Upper lobe of left lung (tissue), 6 donors: ENCODE results near the gene KRTAP10-7. TPM values are rescaled to one million over a fixed set of nuclear protein-coding genes. Genes with fewer than 3 reads are reported as not detected.
A peak's percentile ranks its signal among the peaks of the same experiment; 100 is the strongest.

Source experiments
- ATAC-seq, 2 donors: fragments of 200-7000 bp; cut with Tn5 transposase; one replicate each; pipeline ENCODE4 v1.9.1; 2022; ENCODE audit warnings: mild to moderate bottlenecking in 2 of 2, moderate library complexity in 2 of 2; ENCODE audit not compliant: low FRiP score in 2 of 2
- DNase-seq, 2 donors: peaks; one replicate each; pipeline ENCODE4 v3.0.0-alpha.2; 2019 to 2020
- H3K27ac ChIP-seq, 4 donors: fragments of 200-600 bp; sonication (generic); one replicate each; pipeline ENCODE4 v1.5.1; 2016 to 2019
- H3K27me3 ChIP-seq, 4 donors: fragments of 200-600 bp; sonication (generic); one replicate each; pipeline ENCODE4 v1.5.1; 2017 to 2019
- H3K36me3 ChIP-seq, 4 donors: fragments of 200-600 bp; sonication (generic); one replicate each; pipeline ENCODE4 v1.5.1; 2016 to 2019
- H3K4me1 ChIP-seq, 4 donors: fragments of 200-600 bp; sonication (generic); one replicate each; pipeline ENCODE4 v1.5.1; 2018 to 2019
- H3K4me3 ChIP-seq, 4 donors: fragments of 200-600 bp; sonication (generic); one replicate each; pipeline ENCODE4 v1.5.1; 2017 to 2019; ENCODE audit warnings: mild to moderate bottlenecking in 2 of 4, moderate library complexity in 1 of 4
- H3K9me3 ChIP-seq, 4 donors: fragments of 200-600 bp; sonication (generic); one replicate each; pipeline ENCODE4 v1.5.1; 2018 to 2019
- CTCF ChIP-seq, 6 experiments: fragments of 450-650 bp in 4 of 6; fragments of 200-600 bp in 2 of 6; sonication (generic) in 2 of 6; IDR thresholded peaks; one replicate each; pipeline ENCODE4 v1.5.1; 2016 to 2019; ENCODE audit warnings: antibody characterized with exemption in 6 of 6
- EP300 ChIP-seq, 4 donors: sonication (generic); formaldehyde crosslinking; IDR thresholded peaks; one replicate each; pipeline ENCODE4 v1.5.1; 2017; ENCODE audit warnings: antibody characterized with exemption in 4 of 4, control low read depth in 2 of 4
- POLR2A ChIP-seq, 4 donors: fragments of 450-650 bp; IDR thresholded peaks; one replicate each; pipeline ENCODE4 v1.5.1; 2016 to 2017; ENCODE audit warnings: antibody characterized with exemption in 4 of 4, mild to moderate bottlenecking in 2 of 4
- POLR2AphosphoS5 ChIP-seq, 2 donors: sonication (generic); formaldehyde crosslinking; IDR thresholded peaks; one replicate each; pipeline ENCODE4 v1.5.1; 2017; ENCODE audit warnings: antibody characterized with exemption in 2 of 2
- WGBS, 2 donors: methylation state at CpG; one replicate each; pipeline ENCODE4 v1.1.5; 2017 to 2018; 5-methylcytosine and 5-hydroxymethylcytosine counted together
- total RNA-seq, 6 donors: library from RNA; depleted of rRNA in 4 of 6; stranded (reverse); fragments of >200 nt in 4 of 6; gene quantifications; one replicate each; pipeline versions ENCODE4 v1.1.0 to v1.2.1, GENCODE V29; 2016 to 2021
- donor health status: DM: no; HTN: no; CAD: no; lungs with moderate emphysema.
- donor health status: DM: no; HTN: yes; CAD: no; lungs with severe emphysema.

The KRTAP10-7 gene
- total RNA-seq, 6 donors from 2014 or later = not detected

GRCh38 chr21:44650973-44651675 lies 50.7 kb downstream of the KRTAP10-7 start:
- H3K36me3 ChIP-seq = no peaks in the 10 kb centered on the region
- ATAC-seq (peak in 1 of 2 donors; percentile 3), DNase-seq (no peak)
- H3K4me1 ChIP-seq = no peaks in the 10 kb centered on the region
- H3K4me3 ChIP-seq = no peak overlapping the region
- H3K27me3 ChIP-seq = no peaks in the 10 kb centered on the region
- 88 to 92% methylated on average over 12 of the region's 12 CpGs for WGBS, 2 donors
- TF ChIP-seq CTCF (IDR thresholded peaks at IDR 0.05) (no peak), POLR2AphosphoS5 (IDR thresholded peaks at IDR 0.05) (no peak), EP300 (IDR thresholded peaks at IDR 0.05) (no peak), POLR2A (IDR thresholded peaks at IDR 0.05) (no peak)
- no peak overlapping the region for H3K27ac ChIP-seq
- H3K9me3 ChIP-seq = peaks cover 0 to 2% (median 0%) of the 10 kb centered on the region in 4 donors

Other genes with a start within 250 kb of the KRTAP10-7 start
- gene TRPM2, start 247.0 kb upstream of the KRTAP10-7 start, total RNA-seq = 10 to 100 TPM in 4 of 6 donors, 1 to 10 TPM in 2; 2.2 to 37.7 (median 12.7) TPM
- gene LRRC3, start 145.1 kb upstream of the KRTAP10-7 start, total RNA-seq = 10 to 100 TPM in 1 of 6 donors, 1 to 10 TPM in 5; 3.1 to 11.5 (median 4.6) TPM
- gene KRTAP10-1, start 60.4 kb upstream of the KRTAP10-7 start, total RNA-seq = not detected
- not detected for gene KRTAP10-2, start 49.1 kb upstream of the KRTAP10-7 start, total RNA-seq
- gene KRTAP10-3, start 41.8 kb upstream of the KRTAP10-7 start, total RNA-seq = not detected
- gene KRTAP10-4, start 26.9 kb upstream of the KRTAP10-7 start, total RNA-seq = not detected
- gene KRTAP10-5, start 20.0 kb upstream of the KRTAP10-7 start, total RNA-seq = not detected
- not detected for gene KRTAP10-6, start 8.1 kb upstream of the KRTAP10-7 start, total RNA-seq
- not detected for gene KRTAP10-8, start 11.5 kb downstream of the KRTAP10-7 start, total RNA-seq
- not detected for gene KRTAP10-9, start 26.5 kb downstream of the KRTAP10-7 start, total RNA-seq
- gene KRTAP10-10, start 36.8 kb downstream of the KRTAP10-7 start, total RNA-seq = not detected
- gene KRTAP10-11, start 45.8 kb downstream of the KRTAP10-7 start, total RNA-seq = not detected
- gene KRTAP12-4, start 54.1 kb downstream of the KRTAP10-7 start, total RNA-seq = not detected
- gene KRTAP12-3, start 57.3 kb downstream of the KRTAP10-7 start, total RNA-seq = not detected
- gene KRTAP12-2, start 66.3 kb downstream of the KRTAP10-7 start, total RNA-seq = not detected
- not detected for gene KRTAP12-1, start 81.6 kb downstream of the KRTAP10-7 start, total RNA-seq
- not detected for gene KRTAP10-12, start 96.6 kb downstream of the KRTAP10-7 start, total RNA-seq
- under 1 TPM in 2 of 6 donors, not detected in 4; 0.14 to 0.17 TPM for gene TSPEAR, start 111.0 kb downstream of the KRTAP10-7 start, total RNA-seq
- 100 to 1,000 TPM in 1 of 6 donors, 10 to 100 TPM in 5; 74.4 to 218 (median 80.1) TPM for gene UBE2G2, start 201.2 kb downstream of the KRTAP10-7 start, total RNA-seq
- 10 to 100 TPM; 46.1 to 97.6 (median 73.2) TPM for gene SUMO3, start 217.5 kb downstream of the KRTAP10-7 start, total RNA-seq